IPS-NIHi7 (cell line): Measurements from ENCODE around the gene LMOD1.
A peak's percentile ranks its signal among the peaks of the same experiment; 100 is the strongest.
"Not testable (repeated sequence)": the region's sequence is repeated elsewhere in the genome, so short reads cannot be mapped to it uniquely, and the experiment has no call there.

ENCODE experiments used
- DNase-seq: peaks from one replicate; pipeline ENCODE4 v3.0.0; 2012; ENCODE audit warnings: mixed read lengths; ENCODE audit errors: extremely low spot score

The LMOD1 gene

GRCh38 chr1:201947697-201948008, 1.3 kb upstream of the LMOD1 start:
- no peak for DNase-seq

- DNase-seq = no peak
These were observed 505 bp downstream of the LMOD1 start for GRCh38 chr1:201945863-201946223.

- peak; percentile 31 for DNase-seq
These were observed 1.2 kb downstream of the LMOD1 start for GRCh38 chr1:201945157-201945556.

GRCh38 chr1:201944639-201945038, 1.7 kb downstream of the LMOD1 start:
- DNase-seq = no peak

GRCh38 chr1:201944002-201944401, 2.3 kb downstream of the LMOD1 start:
- DNase-seq = no peak

GRCh38 chr1:201942129-201942495, 4.2 kb downstream of the LMOD1 start:
- DNase-seq = no peak

GRCh38 chr1:201941420-201942128, 4.8 kb downstream of the LMOD1 start:
- DNase-seq = peak; percentile 87

- DNase-seq = not testable (repeated sequence)
These were observed 6.0 kb downstream of the LMOD1 start for GRCh38 chr1:201940316-201940715.

GRCh38 chr1:201939574-201939973, 6.8 kb downstream of the LMOD1 start:
- no peak for DNase-seq

- no peak for DNase-seq
These were observed 7.2 kb downstream of the LMOD1 start for GRCh38 chr1:201939148-201939547.

GRCh38 chr1:201938440-201939035, 7.8 kb downstream of the LMOD1 start:
- no peak for DNase-seq

GRCh38 chr1:201937624-201938213, 8.6 kb downstream of the LMOD1 start:
- no peak for DNase-seq

- no peak for DNase-seq
These were observed 12.4 kb downstream of the LMOD1 start for GRCh38 chr1:201933840-201934430.

GRCh38 chr1:201930803-201931202, 15.5 kb downstream of the LMOD1 start:
- DNase-seq = no peak

GRCh38 chr1:201930137-201930536, 16.2 kb downstream of the LMOD1 start:
- DNase-seq = no peak

GRCh38 chr1:201928266-201928665, 18.1 kb downstream of the LMOD1 start:
- no peak for DNase-seq

GRCh38 chr1:201925981-201926645, 20.2 kb downstream of the LMOD1 start:
- no peak for DNase-seq

GRCh38 chr1:201925301-201925567, 21.1 kb downstream of the LMOD1 start:
- no peak for DNase-seq

GRCh38 chr1:201921952-201922558, 24.3 kb downstream of the LMOD1 start:
- DNase-seq = no peak

GRCh38 chr1:201918343-201918742, 28.0 kb downstream of the LMOD1 start:
- DNase-seq = no peak

- no peak for DNase-seq
These were observed 28.9 kb downstream of the LMOD1 start for GRCh38 chr1:201917362-201918033.
